ENCODE results near the gene PAX2.

DNA sequence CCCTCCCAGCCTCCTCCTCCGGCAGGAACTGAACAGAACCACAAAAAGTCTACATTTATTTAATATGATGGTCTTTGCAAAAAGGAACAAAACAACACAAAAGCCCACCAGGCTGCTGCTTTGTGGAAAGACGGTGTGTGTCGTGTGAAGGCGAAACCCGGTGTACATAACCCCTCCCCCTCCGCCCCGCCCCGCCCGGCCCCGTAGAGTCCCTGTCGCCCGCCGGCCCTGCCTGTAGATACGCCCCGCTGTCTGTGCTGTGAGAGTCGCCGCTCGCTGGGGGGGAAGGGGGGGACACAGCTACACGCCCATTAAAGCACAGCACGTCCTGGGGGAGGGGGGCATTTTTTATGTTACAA is 83.3 kb downstream of the PAX2 start:
- TF ChIP-seq, protein P1, sequence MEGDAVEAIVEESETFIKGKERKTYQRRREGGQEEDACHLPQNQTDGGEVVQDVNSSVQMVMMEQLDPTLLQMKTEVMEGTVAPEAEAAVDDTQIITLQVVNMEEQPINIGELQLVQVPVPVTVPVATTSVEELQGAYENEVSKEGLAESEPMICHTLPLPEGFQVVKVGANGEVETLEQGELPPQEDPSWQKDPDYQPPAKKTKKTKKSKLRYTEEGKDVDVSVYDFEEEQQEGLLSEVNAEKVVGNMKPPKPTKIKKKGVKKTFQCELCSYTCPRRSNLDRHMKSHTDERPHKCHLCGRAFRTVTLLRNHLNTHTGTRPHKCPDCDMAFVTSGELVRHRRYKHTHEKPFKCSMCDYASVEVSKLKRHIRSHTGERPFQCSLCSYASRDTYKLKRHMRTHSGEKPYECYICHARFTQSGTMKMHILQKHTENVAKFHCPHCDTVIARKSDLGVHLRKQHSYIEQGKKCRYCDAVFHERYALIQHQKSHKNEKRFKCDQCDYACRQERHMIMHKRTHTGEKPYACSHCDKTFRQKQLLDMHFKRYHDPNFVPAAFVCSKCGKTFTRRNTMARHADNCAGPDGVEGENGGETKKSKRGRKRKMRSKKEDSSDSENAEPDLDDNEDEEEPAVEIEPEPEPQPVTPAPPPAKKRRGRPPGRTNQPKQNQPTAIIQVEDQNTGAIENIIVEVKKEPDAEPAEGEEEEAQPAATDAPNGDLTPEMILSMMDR (IDR thresholded peaks at IDR 0.05; ENCODE audit: insufficient read depth, low read length), result no peak
- TF ChIP-seq SPI1 (IDR thresholded peaks at IDR 0.05; ENCODE audit: borderline replicate concordance, low read depth) (no peak), POLR2AphosphoS5 (IDR thresholded peaks at IDR 0.05; ENCODE audit: low read depth) (no peak), GABPA (IDR thresholded peaks at IDR 0.05; ENCODE audit: low read depth) (no peak)
- TF ChIP-seq, protein P2, sequence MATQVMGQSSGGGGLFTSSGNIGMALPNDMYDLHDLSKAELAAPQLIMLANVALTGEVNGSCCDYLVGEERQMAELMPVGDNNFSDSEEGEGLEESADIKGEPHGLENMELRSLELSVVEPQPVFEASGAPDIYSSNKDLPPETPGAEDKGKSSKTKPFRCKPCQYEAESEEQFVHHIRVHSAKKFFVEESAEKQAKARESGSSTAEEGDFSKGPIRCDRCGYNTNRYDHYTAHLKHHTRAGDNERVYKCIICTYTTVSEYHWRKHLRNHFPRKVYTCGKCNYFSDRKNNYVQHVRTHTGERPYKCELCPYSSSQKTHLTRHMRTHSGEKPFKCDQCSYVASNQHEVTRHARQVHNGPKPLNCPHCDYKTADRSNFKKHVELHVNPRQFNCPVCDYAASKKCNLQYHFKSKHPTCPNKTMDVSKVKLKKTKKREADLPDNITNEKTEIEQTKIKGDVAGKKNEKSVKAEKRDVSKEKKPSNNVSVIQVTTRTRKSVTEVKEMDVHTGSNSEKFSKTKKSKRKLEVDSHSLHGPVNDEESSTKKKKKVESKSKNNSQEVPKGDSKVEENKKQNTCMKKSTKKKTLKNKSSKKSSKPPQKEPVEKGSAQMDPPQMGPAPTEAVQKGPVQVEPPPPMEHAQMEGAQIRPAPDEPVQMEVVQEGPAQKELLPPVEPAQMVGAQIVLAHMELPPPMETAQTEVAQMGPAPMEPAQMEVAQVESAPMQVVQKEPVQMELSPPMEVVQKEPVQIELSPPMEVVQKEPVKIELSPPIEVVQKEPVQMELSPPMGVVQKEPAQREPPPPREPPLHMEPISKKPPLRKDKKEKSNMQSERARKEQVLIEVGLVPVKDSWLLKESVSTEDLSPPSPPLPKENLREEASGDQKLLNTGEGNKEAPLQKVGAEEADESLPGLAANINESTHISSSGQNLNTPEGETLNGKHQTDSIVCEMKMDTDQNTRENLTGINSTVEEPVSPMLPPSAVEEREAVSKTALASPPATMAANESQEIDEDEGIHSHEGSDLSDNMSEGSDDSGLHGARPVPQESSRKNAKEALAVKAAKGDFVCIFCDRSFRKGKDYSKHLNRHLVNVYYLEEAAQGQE (IDR thresholded peaks at IDR 0.05; ENCODE audit: insufficient replicate concordance, low read depth), result no peak
